ENCODE measurements around the gene HDAC6. TPM values are rescaled to one million over a fixed set of nuclear protein-coding genes. Genes with fewer than 3 reads are reported as not detected.

Gene HDAC6
- total and polyA plus RNA-seq, 10 of the 15 experiments (the other 5 are each of a cell fraction or from before 2014, with no cell fraction given) = 8.3 to 47.0 (median 34.1) TPM

GRCh38 chrX:48827654-48827968, 25.7 kb downstream of the HDAC6 start (continued):
- TF ChIP-seq, protein P1, sequence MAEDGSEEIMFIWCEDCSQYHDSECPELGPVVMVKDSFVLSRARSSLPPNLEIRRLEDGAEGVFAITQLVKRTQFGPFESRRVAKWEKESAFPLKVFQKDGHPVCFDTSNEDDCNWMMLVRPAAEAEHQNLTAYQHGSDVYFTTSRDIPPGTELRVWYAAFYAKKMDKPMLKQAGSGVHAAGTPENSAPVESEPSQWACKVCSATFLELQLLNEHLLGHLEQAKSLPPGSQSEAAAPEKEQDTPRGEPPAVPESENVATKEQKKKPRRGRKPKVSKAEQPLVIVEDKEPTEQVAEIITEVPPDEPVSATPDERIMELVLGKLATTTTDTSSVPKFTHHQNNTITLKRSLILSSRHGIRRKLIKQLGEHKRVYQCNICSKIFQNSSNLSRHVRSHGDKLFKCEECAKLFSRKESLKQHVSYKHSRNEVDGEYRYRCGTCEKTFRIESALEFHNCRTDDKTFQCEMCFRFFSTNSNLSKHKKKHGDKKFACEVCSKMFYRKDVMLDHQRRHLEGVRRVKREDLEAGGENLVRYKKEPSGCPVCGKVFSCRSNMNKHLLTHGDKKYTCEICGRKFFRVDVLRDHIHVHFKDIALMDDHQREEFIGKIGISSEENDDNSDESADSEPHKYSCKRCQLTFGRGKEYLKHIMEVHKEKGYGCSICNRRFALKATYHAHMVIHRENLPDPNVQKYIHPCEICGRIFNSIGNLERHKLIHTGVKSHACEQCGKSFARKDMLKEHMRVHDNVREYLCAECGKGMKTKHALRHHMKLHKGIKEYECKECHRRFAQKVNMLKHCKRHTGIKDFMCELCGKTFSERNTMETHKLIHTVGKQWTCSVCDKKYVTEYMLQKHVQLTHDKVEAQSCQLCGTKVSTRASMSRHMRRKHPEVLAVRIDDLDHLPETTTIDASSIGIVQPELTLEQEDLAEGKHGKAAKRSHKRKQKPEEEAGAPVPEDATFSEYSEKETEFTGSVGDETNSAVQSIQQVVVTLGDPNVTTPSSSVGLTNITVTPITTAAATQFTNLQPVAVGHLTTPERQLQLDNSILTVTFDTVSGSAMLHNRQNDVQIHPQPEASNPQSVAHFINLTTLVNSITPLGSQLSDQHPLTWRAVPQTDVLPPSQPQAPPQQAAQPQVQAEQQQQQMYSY (CRISPR knock-in tag; IDR thresholded peaks at IDR 0.05) = no peak
- TF ChIP-seq BCL3 (IDR thresholded peaks at IDR 0.05; ENCODE audit: borderline replicate concordance, insufficient read depth, low read depth, low read length, poor library complexity, severe bottlenecking) (no peak), HDGF (IDR thresholded peaks at IDR 0.05) (no peak), PBX3 (IDR thresholded peaks at IDR 0.05; ENCODE audit: insufficient replicate concordance, low read depth, low read length) (no peak), SMAD5 (IDR thresholded peaks at IDR 0.05; ENCODE audit: low read depth) (no peak), ZNF24 (IDR thresholded peaks at IDR 0.05) (no peak), PAX5 (IDR thresholded peaks at IDR 0.05; ENCODE audit: borderline replicate concordance, low read depth, low read length) (no peak), PKNOX1 (IDR thresholded peaks at IDR 0.05) (no peak), PAX8 (IDR thresholded peaks at IDR 0.05) (no peak)
- TF ChIP-seq, protein P2, sequence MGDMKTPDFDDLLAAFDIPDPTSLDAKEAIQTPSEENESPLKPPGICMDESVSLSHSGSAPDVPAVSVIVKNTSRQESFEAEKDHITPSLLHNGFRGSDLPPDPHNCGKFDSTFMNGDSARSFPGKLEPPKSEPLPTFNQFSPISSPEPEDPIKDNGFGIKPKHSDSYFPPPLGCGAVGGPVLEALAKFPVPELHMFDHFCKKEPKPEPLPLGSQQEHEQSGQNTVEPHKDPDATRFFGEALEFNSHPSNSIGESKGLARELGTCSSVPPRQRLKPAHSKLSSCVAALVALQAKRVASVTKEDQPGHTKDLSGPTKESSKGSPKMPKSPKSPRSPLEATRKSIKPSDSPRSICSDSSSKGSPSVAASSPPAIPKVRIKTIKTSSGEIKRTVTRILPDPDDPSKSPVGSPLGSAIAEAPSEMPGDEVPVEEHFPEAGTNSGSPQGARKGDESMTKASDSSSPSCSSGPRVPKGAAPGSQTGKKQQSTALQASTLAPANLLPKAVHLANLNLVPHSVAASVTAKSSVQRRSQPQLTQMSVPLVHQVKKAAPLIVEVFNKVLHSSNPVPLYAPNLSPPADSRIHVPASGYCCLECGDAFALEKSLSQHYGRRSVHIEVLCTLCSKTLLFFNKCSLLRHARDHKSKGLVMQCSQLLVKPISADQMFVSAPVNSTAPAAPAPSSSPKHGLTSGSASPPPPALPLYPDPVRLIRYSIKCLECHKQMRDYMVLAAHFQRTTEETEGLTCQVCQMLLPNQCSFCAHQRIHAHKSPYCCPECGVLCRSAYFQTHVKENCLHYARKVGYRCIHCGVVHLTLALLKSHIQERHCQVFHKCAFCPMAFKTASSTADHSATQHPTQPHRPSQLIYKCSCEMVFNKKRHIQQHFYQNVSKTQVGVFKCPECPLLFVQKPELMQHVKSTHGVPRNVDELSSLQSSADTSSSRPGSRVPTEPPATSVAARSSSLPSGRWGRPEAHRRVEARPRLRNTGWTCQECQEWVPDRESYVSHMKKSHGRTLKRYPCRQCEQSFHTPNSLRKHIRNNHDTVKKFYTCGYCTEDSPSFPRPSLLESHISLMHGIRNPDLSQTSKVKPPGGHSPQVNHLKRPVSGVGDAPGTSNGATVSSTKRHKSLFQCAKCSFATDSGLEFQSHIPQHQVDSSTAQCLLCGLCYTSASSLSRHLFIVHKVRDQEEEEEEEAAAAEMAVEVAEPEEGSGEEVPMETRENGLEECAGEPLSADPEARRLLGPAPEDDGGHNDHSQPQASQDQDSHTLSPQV (IDR thresholded peaks at IDR 0.05) = no peak
- TF ChIP-seq, protein P3, sequence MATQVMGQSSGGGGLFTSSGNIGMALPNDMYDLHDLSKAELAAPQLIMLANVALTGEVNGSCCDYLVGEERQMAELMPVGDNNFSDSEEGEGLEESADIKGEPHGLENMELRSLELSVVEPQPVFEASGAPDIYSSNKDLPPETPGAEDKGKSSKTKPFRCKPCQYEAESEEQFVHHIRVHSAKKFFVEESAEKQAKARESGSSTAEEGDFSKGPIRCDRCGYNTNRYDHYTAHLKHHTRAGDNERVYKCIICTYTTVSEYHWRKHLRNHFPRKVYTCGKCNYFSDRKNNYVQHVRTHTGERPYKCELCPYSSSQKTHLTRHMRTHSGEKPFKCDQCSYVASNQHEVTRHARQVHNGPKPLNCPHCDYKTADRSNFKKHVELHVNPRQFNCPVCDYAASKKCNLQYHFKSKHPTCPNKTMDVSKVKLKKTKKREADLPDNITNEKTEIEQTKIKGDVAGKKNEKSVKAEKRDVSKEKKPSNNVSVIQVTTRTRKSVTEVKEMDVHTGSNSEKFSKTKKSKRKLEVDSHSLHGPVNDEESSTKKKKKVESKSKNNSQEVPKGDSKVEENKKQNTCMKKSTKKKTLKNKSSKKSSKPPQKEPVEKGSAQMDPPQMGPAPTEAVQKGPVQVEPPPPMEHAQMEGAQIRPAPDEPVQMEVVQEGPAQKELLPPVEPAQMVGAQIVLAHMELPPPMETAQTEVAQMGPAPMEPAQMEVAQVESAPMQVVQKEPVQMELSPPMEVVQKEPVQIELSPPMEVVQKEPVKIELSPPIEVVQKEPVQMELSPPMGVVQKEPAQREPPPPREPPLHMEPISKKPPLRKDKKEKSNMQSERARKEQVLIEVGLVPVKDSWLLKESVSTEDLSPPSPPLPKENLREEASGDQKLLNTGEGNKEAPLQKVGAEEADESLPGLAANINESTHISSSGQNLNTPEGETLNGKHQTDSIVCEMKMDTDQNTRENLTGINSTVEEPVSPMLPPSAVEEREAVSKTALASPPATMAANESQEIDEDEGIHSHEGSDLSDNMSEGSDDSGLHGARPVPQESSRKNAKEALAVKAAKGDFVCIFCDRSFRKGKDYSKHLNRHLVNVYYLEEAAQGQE (IDR thresholded peaks at IDR 0.05; ENCODE audit: low read depth, low read length) = no peak
- TF ChIP-seq, protein P4, sequence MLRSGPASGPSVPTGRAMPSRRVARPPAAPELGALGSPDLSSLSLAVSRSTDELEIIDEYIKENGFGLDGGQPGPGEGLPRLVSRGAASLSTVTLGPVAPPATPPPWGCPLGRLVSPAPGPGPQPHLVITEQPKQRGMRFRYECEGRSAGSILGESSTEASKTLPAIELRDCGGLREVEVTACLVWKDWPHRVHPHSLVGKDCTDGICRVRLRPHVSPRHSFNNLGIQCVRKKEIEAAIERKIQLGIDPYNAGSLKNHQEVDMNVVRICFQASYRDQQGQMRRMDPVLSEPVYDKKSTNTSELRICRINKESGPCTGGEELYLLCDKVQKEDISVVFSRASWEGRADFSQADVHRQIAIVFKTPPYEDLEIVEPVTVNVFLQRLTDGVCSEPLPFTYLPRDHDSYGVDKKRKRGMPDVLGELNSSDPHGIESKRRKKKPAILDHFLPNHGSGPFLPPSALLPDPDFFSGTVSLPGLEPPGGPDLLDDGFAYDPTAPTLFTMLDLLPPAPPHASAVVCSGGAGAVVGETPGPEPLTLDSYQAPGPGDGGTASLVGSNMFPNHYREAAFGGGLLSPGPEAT (IDR thresholded peaks at IDR 0.05; ENCODE audit: low read depth) = no peak
